HG03159 (cell line): ENCODE results near the gene PPM1L.

ENCODE experiments used
- ATAC-seq: cut with Tn5 transposase; IDR thresholded peaks from one replicate; pipeline ENCODE4 v1.9.1; 2021; ENCODE audit warnings: mild to moderate bottlenecking, moderate library complexity; ENCODE audit not compliant: unreplicated experiment

The PPM1L gene

GRCh38 chr3:161072211-161072621 is 316.2 kb downstream of the PPM1L start:
- ATAC-seq, result no peak

GRCh38 chr3:161072751-161073150 is 316.7 kb downstream of the PPM1L start:
- ATAC-seq, result no peak

- ATAC-seq, result no peak
These were observed 317.1 kb downstream of the PPM1L start for GRCh38 chr3:161073181-161073580.

- peak; percentile 62 for ATAC-seq
These were observed 325.6 kb downstream of the PPM1L start for GRCh38 chr3:161081633-161082032.

GRCh38 chr3:161082063-161082462 is 326.0 kb downstream of the PPM1L start:
- ATAC-seq, result peak; percentile 25

GRCh38 chr3:161083131-161083530 is 327.1 kb downstream of the PPM1L start:
- ATAC-seq, result no peak

GRCh38 chr3:161084277-161084676 is 328.2 kb downstream of the PPM1L start:
- no peak for ATAC-seq

DNA sequence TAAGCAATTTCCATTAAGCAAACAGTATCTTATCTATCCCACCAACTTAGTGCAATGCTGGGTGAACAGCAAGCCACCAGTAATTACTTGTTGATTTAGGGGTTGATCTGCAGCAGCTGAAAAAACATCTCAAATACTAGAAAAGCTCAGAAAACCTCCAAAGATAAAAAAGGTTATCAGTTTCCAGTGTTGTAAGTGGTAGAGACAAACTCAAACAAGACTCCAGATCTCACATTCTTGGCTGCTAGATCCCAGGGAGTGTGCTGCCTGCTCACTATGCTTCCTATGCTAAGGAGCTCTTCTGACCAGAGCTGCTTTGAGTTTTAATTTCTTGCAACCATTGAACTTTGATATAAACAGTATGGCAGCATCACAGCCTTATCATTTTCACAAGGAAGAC is 337.9 kb downstream of the PPM1L start:
- no peak for ATAC-seq

DNA sequence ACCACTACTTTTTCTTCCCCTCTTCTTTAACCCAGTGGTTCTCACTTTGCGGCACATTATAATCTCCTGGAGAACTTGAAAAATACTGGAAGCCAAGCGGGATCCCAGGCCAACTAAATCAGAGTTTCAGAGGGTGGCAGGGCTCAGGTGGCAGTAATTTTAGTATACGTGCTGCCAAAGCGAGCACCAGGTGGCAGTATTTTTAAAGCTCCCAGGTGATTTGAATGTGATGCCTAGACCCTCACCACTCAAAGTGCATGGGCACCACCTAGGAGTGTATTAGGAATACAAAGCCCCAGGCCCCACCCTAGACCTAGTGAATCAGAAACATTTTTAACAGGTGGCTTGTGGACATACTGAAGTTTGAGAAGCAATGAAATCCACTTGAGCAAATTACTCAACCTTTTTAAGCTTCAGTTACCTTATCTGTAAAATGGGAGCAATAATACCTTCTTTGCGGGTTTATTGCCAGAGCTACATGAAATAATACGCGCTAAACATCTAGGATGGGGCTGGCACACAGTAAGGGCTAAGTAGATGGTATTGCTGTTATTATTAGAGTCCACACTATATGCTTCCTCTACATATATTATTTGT is 340.8 kb downstream of the PPM1L start:
- peak; percentile 56 for ATAC-seq

- no peak for ATAC-seq
These were observed 345.0 kb downstream of the PPM1L start for GRCh38 chr3:161100994-161101393.

DNA sequence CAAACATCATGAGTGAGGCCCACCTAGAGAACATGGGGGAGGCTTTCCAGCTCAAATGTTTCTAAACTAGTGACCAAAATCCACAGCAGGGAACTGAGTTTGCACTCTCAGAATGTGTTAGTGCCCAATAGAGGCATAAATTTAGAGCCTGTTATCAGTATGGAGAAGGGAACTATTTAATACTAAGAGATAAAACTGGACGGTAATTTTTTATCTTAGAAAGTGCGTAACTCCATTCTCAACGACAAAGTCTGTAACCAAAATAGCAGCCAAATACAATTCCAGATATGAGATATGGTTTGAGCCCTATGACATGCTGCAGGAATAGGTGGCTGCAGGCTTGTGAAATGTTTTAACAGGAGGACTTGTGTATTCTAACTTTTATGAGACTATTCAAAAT is 345.6 kb downstream of the PPM1L start:
- no peak for ATAC-seq

GRCh38 chr3:161103776-161104385 is 347.9 kb downstream of the PPM1L start:
- no peak for ATAC-seq

GRCh38 chr3:161104561-161105551 is 348.8 kb downstream of the PPM1L start, which contains the start of gene B3GALNT1:
Gene B3GALNT1, minus strand, starts transcription at chr3:161105349. Its CDS starts 18,595 bp downstream, at chr3:161086754.
- peak; percentile 74 for ATAC-seq

- no peak for ATAC-seq
These were observed 351.3 kb downstream of the PPM1L start for GRCh38 chr3:161107311-161107710.

DNA sequence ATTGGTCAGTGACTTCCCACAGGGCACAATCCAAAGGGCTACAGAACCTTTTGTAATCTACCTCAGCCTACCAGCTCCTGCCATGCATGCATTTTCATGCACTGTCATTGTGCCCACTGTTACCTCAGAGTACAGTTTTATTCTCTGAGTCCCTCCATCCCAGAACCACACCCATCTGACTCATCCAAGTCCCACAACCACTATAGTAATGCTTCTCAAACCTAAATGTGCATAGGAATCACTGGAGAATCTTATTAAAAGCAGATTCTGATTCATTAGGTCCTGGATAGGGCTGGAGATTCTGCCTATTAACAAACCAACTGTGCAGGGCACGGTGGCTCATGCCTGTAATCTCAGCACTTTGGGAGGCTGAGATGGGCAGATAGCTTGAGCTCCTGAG is 352.8 kb downstream of the PPM1L start:
- ATAC-seq, result no peak

GRCh38 chr3:161117646-161118045 is 361.6 kb downstream of the PPM1L start:
- ATAC-seq, result no peak

GRCh38 chr3:161126495-161126894 is 370.5 kb downstream of the PPM1L start:
- ATAC-seq, result no peak
